ENCODE measurements around the gene KCNH8. TPM values are rescaled to one million over a fixed set of nuclear protein-coding genes. Genes with fewer than 3 reads are reported as not detected.

KCNH8 gene
- total RNA-seq, 2 experiments from 2014 or later = 0.44 to 0.59 TPM

- Histone ChIP-seq H3K36me3 (ENCODE audit: insufficient read depth, low read length) (no peaks in the 10 kb centered on the region), H4K20me1 (ENCODE audit: insufficient read depth, low read length) (no peaks in the 10 kb centered on the region), H3K79me2 (ENCODE audit: insufficient read depth, low read depth, low read length) (no peaks in the 10 kb centered on the region), H3K27ac (ENCODE audit: low read depth, low read length, poor library complexity, severe bottlenecking) (peak overlapping the region; percentile 61), H3K9me2 (ENCODE audit: insufficient read depth, low read length) (no peaks in the 10 kb centered on the region), H3K4me1 (ENCODE audit: insufficient read depth, low read length, poor library complexity, severe bottlenecking) (peaks cover 53% of the 10 kb centered on the region), H3K4me2 (ENCODE audit: low read length) (peak overlapping the region; percentile 69), H2AFZ (ENCODE audit: low read length) (peak overlapping the region; percentile 97), H3K4me3 (ENCODE audit: low read depth, low read length, poor library complexity, severe bottlenecking) (peak overlapping the region; percentile 49), H3K9me3 (ENCODE audit: low read length) (no peaks in the 10 kb centered on the region)
- POLR2A ChIA-PET = interaction anchor here (0.6 to 4.8 kb wide), 16 partner anchors 15 to 536 kb away, joined by 3 to 82 read pairs (median 3); no protein-coding TSS in a partner anchor
- CTCF ChIA-PET (ENCODE audit: unreplicated experiment) = interaction anchor here (0.7 to 3.6 kb wide), 2 partner anchors 193 to 196 kb away, joined by 5 to 34 read pairs; no protein-coding TSS in a partner anchor
- intact Hi-C loops (cut with micrococcal nuclease; ENCODE audit: unreplicated experiment) = loop anchor here (1.0 to 10.0 kb wide), 5 partner anchors 57 to 840 kb away; partner anchors contain the start of genes KCNH8 and SGO1
- TF ChIP-seq CTCF (conservative IDR thresholded peaks at IDR 0.05; ENCODE audit: low read length) (no peak), EZH2phosphoT487 (IDR thresholded peaks at IDR 0.05; ENCODE audit: borderline replicate concordance, low read depth, low read length) (no peak)
- peak; percentile 62 for DNase-seq (ENCODE audit: low spot score)
- BruUV-seq (replicated peaks) = no TSS peak
These were observed 199.4 kb downstream of the KCNH8 start for GRCh38 chr3:19347671-19348070.

- H3K9me2 ChIP-seq (ENCODE audit: insufficient read depth, low read length) = no peaks in the 10 kb centered on the region
- TF ChIP-seq CTCF (conservative IDR thresholded peaks at IDR 0.05; ENCODE audit: low read length) = no peak
- no peak for TF ChIP-seq EZH2phosphoT487 (IDR thresholded peaks at IDR 0.05; ENCODE audit: borderline replicate concordance, low read depth, low read length)
- peak overlapping the region; percentile 61 for H3K27ac ChIP-seq (ENCODE audit: low read depth, low read length, poor library complexity, severe bottlenecking)
- no peaks in the 10 kb centered on the region for H4K20me1 ChIP-seq (ENCODE audit: insufficient read depth, low read length)
- no peaks in the 10 kb centered on the region for H3K36me3 ChIP-seq (ENCODE audit: insufficient read depth, low read length)
- DNase-seq (ENCODE audit: low spot score) = peak; percentile 8
- peaks cover 52% of the 10 kb centered on the region for H3K4me1 ChIP-seq (ENCODE audit: insufficient read depth, low read length, poor library complexity, severe bottlenecking)
- ChIA-PET CTCF (ENCODE audit: unreplicated experiment) (interaction anchor here (0.8 to 3.6 kb wide), 2 partner anchors 193 to 518 kb away, joined by 5 to 34 read pairs; no protein-coding TSS in a partner anchor), POLR2A (interaction anchor here (0.5 to 4.8 kb wide), 13 partner anchors 9 to 520 kb away, joined by 3 to 82 read pairs (median 3); no protein-coding TSS in a partner anchor)
- peak overlapping the region; percentile 97 for H2AFZ ChIP-seq (ENCODE audit: low read length)
- BruUV-seq (replicated peaks) = no TSS peak
- no peaks in the 10 kb centered on the region for H3K79me2 ChIP-seq (ENCODE audit: insufficient read depth, low read depth, low read length)
- H3K4me3 ChIP-seq (ENCODE audit: low read depth, low read length, poor library complexity, severe bottlenecking) = peak overlapping the region; percentile 49
- intact Hi-C loops (cut with micrococcal nuclease; ENCODE audit: unreplicated experiment) = loop anchor here (5.0 to 10.0 kb wide), 4 partner anchors 56 to 839 kb away; partner anchors contain the start of genes KCNH8 and SGO1
- peak overlapping the region; percentile 69 for H3K4me2 ChIP-seq (ENCODE audit: low read length)
- no peaks in the 10 kb centered on the region for H3K9me3 ChIP-seq (ENCODE audit: low read length)
These were observed 200.2 kb downstream of the KCNH8 start for GRCh38 chr3:19348500-19348899.

Measured in OCI-LY7 (cell line).